Testis (tissue), 2 donors: ENCODE measurements around the gene ALK.

Experiments used
- CTCF ChIP-seq, 3 experiments: fragments of 450-650 bp in 2 of 3; fragments of 200-600 bp in 1 of 3; sonication (generic) in 1 of 3; IDR thresholded peaks; one replicate each; pipeline ENCODE4 v1.5.1; 2016 to 2019; ENCODE audit warnings: antibody characterized with exemption in 3 of 3, mild to moderate bottlenecking in 2 of 3, moderate library complexity in 1 of 3
- POLR2A ChIP-seq: fragments of 450-650 bp; IDR thresholded peaks from one replicate; pipeline ENCODE4 v1.6.1; 2017; ENCODE audit warnings: antibody characterized with exemption, mild to moderate bottlenecking, moderate library complexity

- TF ChIP-seq CTCF (IDR thresholded peaks at IDR 0.05) (no peak), POLR2A (no peak)
Observed at GRCh38 chr2:29610569-29610968, 310.8 kb downstream of the ALK start.
